ENCODE results near the gene PLEKHA4. TPM values are rescaled to one million over a fixed set of nuclear protein-coding genes. Genes with fewer than 3 reads are reported as not detected.

Gene PLEKHA4, protein sequence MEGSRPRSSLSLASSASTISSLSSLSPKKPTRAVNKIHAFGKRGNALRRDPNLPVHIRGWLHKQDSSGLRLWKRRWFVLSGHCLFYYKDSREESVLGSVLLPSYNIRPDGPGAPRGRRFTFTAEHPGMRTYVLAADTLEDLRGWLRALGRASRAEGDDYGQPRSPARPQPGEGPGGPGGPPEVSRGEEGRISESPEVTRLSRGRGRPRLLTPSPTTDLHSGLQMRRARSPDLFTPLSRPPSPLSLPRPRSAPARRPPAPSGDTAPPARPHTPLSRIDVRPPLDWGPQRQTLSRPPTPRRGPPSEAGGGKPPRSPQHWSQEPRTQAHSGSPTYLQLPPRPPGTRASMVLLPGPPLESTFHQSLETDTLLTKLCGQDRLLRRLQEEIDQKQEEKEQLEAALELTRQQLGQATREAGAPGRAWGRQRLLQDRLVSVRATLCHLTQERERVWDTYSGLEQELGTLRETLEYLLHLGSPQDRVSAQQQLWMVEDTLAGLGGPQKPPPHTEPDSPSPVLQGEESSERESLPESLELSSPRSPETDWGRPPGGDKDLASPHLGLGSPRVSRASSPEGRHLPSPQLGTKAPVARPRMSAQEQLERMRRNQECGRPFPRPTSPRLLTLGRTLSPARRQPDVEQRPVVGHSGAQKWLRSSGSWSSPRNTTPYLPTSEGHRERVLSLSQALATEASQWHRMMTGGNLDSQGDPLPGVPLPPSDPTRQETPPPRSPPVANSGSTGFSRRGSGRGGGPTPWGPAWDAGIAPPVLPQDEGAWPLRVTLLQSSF
- total RNA-seq = 11.4 and 20.1 TPM in 2 replicates

DNA sequence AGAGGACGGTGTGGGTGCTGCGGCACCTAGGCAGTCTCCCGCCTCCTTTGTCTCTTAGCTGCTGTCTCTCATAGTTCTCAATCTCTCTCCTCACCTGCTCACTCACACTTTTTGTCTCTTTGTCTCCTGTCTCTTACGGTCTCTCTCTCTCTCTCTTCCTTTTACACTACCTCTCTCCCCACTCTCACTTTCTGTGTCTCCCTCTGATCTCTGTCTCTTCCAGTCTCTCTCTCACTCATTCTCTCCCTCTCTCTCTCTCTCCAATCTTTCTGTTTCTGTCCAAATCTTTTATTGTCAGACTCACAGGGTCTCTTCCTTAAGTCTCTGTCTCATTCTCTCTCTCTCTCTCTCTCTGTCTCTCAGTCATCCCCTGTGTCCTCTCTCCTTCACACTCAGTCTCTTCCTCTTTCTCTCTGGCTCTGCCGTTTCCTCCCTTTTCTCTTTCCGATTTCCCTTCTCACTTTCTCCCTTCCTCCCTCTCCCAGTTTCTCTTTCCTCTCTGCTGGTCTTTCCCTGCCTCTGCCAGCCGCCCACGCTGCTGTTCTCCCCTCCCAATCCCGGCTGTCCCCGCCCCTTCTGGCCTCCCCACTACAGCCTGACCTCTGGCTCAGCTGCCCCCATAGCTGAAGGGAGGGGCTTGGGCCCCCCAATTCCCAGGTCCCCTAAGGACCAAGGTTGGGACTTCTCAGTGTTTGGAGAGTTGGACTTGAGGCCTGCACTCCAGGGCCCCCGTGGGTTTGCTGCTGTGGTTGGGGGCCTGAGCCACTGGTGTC is at the start of gene PLEKHA4:
Gene PLEKHA4 (minus strand): TSS at position 504 of the 773 bp plus-strand sequence. CDS start 997 bp downstream, outside the sequence.

DNA sequence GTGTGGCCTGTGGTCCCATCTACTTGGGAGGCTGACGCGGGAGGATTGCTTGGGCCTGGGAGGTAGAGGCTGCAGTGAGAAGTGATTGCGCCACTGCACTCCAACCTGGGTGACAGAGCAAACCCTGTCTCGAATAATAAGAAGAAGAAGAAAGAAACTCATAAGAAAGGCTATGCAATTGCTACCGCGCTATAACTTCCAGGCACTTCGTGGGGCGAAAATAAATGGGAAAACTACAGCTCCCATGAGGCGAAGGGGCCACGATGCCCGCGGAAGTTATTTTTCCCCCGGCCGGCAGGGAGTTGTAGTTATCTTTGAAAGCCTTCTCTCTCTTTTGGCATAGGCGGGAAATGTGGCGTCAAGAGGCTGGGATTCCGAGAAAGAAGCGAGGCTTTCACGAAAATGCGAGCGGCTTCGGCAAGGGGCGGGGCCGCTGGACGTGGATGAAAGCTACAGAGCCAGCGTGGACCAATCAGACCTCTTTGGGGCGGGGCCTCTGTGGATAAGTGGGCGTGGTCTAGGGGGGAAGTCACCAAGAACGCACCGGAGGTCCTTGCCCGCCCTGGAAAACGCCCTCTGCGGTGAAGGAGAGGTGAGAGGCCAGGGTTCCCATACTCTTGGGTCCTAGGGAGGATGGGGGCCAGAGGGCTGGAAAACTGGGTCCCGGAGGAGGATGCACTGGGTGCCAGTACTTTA is 31.5 kb upstream of the PLEKHA4 start, which contains the start of gene NUCB1:
Gene NUCB1 (plus strand): TSS at position 532 of the 696 bp plus-strand sequence. CDS start 485 bp downstream, outside the sequence.

DNA sequence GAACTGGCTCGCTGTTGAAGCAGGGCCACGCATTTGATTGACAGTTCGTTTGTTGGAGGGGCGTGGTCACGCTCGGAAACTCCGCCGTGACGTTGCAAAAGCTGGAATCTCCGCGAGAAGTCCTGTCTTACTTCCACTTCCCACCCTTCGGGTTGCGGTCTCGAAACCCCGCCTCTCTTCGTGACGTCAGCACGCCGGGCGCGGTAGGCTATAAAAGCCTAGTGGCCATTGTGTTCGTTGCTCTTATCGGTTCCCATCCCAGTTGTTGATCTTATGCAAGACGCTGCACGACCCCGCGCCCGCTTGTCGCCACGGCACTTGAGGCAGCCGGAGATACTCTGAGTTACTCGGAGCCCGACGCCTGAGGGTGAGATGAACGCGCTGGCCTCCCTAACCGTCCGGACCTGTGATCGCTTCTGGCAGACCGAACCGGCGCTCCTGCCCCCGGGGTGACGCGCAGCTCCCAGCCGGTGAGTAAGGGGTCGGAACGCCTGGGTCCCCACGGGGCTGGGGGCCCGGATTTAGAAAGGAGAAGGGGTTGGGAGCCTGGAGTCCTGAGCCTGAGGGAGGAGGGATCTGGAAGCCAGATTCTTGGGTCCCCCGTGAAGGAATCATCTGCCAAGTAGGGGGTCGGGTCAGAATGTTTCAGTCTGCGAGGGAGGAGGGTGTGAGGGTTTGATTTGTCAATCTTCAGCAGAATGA is 3.9 kb upstream of the PLEKHA4 start, which contains the start of gene PPP1R15A:
Gene PPP1R15A (plus strand): TSS at position 240 of the 702 bp plus-strand sequence. CDS start 813 bp downstream, outside the sequence.

GRCh38 chr19:48836089-48837017 is 32.1 kb downstream of the PLEKHA4 start, which contains the start of gene HSD17B14:
Gene HSD17B14, minus strand, starts transcription at chr19:48836491. Its CDS starts 80 bp downstream, at chr19:48836411.

Other genes with a start within 250 kb of the PLEKHA4 start
- 3,186 and 3,485 TPM in 2 replicates for gene RPL18, start 249.4 kb downstream of the PLEKHA4 start, total RNA-seq
- gene SPHK2, start 249.1 kb downstream of the PLEKHA4 start, total RNA-seq = 12.2 and 12.9 TPM in 2 replicates
- 4.2 and 4.5 TPM in 2 replicates for gene DBP, start 231.2 kb downstream of the PLEKHA4 start, total RNA-seq
- 0.74 and 0.84 TPM in 2 replicates for gene CA11, start 222.4 kb downstream of the PLEKHA4 start, total RNA-seq
- gene NTN5, start 195.6 kb downstream of the PLEKHA4 start, total RNA-seq = 0.34 TPM in 1 of 2 replicates, not detected in the other
- gene FUT2, start 172.6 kb downstream of the PLEKHA4 start, total RNA-seq = not detected in 2 replicates
- 5.0 and 5.2 TPM in 2 replicates for gene MAMSTR, start 148.9 kb downstream of the PLEKHA4 start, total RNA-seq
- 8.3 and 8.7 TPM in 2 replicates for gene RASIP1, start 128.0 kb downstream of the PLEKHA4 start, total RNA-seq
- gene IZUMO1, start 121.7 kb downstream of the PLEKHA4 start, total RNA-seq = under 0.01 TPM in 1 of 2 replicates, not detected in the other
- 0.15 and 0.17 TPM in 2 replicates for gene FUT1, start 116.0 kb downstream of the PLEKHA4 start, total RNA-seq
- not detected in 2 replicates for gene FGF21, start 113.1 kb downstream of the PLEKHA4 start, total RNA-seq
- 61.5 and 67.0 TPM in 2 replicates for gene BCAT2, start 57.6 kb downstream of the PLEKHA4 start, total RNA-seq
- gene HSD17B14, start 32.1 kb downstream of the PLEKHA4 start, total RNA-seq = 2.7 and 6.5 TPM in 2 replicates
- gene PPP1R15A, start 3.8 kb upstream of the PLEKHA4 start, total RNA-seq = 23.3 and 33.8 TPM in 2 replicates
- gene TULP2, start 30.1 kb upstream of the PLEKHA4 start, total RNA-seq = 0.17 and 0.45 TPM in 2 replicates
- gene NUCB1, start 31.7 kb upstream of the PLEKHA4 start, total RNA-seq = 166 and 176 TPM in 2 replicates
- gene DHDH, start 65.1 kb upstream of the PLEKHA4 start, total RNA-seq = not detected in 2 replicates
- gene BAX, start 86.3 kb upstream of the PLEKHA4 start, total RNA-seq = 127 and 135 TPM in 2 replicates
- 3,185 and 3,463 TPM in 2 replicates for gene FTL, start 96.7 kb upstream of the PLEKHA4 start, total RNA-seq
- 28.7 and 30.8 TPM in 2 replicates for gene GYS1, start 124.7 kb upstream of the PLEKHA4 start, total RNA-seq
- 350 and 368 TPM in 2 replicates for gene RUVBL2, start 125.3 kb upstream of the PLEKHA4 start, total RNA-seq
- gene LHB, start 148.5 kb upstream of the PLEKHA4 start, total RNA-seq = 0.45 TPM in 1 of 2 replicates, not detected in the other
- not detected in 2 replicates for gene CGB3, start 155.7 kb upstream of the PLEKHA4 start, total RNA-seq
- gene CGB2, start 163.3 kb upstream of the PLEKHA4 start, total RNA-seq = 0.34 TPM in 1 of 2 replicates, not detected in the other
- 2.9 TPM in 1 of 2 replicates, not detected in the other for gene CGB1, start 168.3 kb upstream of the PLEKHA4 start, total RNA-seq
- not detected in 2 replicates for gene CGB5, start 175.2 kb upstream of the PLEKHA4 start, total RNA-seq
- gene CGB8, start 180.5 kb upstream of the PLEKHA4 start, total RNA-seq = not detected in 2 replicates
- gene CGB7, start 189.1 kb upstream of the PLEKHA4 start, total RNA-seq = 0.30 and 0.34 TPM in 2 replicates
- gene NTF4, start 196.2 kb upstream of the PLEKHA4 start, total RNA-seq = not detected in 2 replicates
- not detected in 2 replicates for gene KCNA7, start 204.1 kb upstream of the PLEKHA4 start, total RNA-seq
- 178 and 179 TPM in 2 replicates for gene SNRNP70, start 216.8 kb upstream of the PLEKHA4 start, total RNA-seq
- gene LIN7B, start 245.8 kb upstream of the PLEKHA4 start, total RNA-seq = 4.7 and 5.2 TPM in 2 replicates